ENCODE measurements around the gene FRS3.

Gene FRS3

GRCh38 chr6:41730531-41731436, 48.9 kb downstream of the FRS3 start:
- Histone ChIP-seq H3K4me1 (peaks cover 82% of the 10 kb centered on the region), H4K20me1 (peaks cover 45% of the 10 kb centered on the region), H3K9me3 (no peaks in the 10 kb centered on the region), H3K4me3 (peak overlapping the region; percentile 90), H3K9ac (peak overlapping the region; percentile 88), H3K4me2 (peak overlapping the region; percentile 100), H3K27ac (peak overlapping the region; percentile 74), H3K27me3 (no peaks in the 10 kb centered on the region), H3K36me3 (no peaks in the 10 kb centered on the region)
- TF ChIP-seq Cebpa-rat (IDR thresholded peaks at IDR 0.05), result no peak

- Histone ChIP-seq H4K20me1 (peaks cover 53% of the 10 kb centered on the region), H3K4me1 (peaks cover 92% of the 10 kb centered on the region), H3K27me3 (no peaks in the 10 kb centered on the region), H3K4me2 (peak overlapping the region; percentile 100), H3K27ac (peak overlapping the region; percentile 75), H3K36me3 (no peaks in the 10 kb centered on the region), H3K9me3 (no peaks in the 10 kb centered on the region), H3K9ac (peak overlapping the region; percentile 46; the same call in 1 of the 2 replicates), H3K4me3 (no peak overlapping the region)
- no peak for TF ChIP-seq Cebpa-rat (IDR thresholded peaks at IDR 0.05)
These were observed 50.1 kb downstream of the FRS3 start for GRCh38 chr6:41729624-41730023.

- Histone ChIP-seq H3K4me3 (no peak overlapping the region), H3K27ac (peak overlapping the region; percentile 75), H4K20me1 (peaks cover 57% of the 10 kb centered on the region), H3K9me3 (no peaks in the 10 kb centered on the region), H3K4me2 (peak overlapping the region; percentile 100), H3K27me3 (no peaks in the 10 kb centered on the region), H3K9ac (peak overlapping the region; percentile 58; the same call in 1 of the 2 replicates), H3K36me3 (no peaks in the 10 kb centered on the region), H3K4me1 (peaks cover 98% of the 10 kb centered on the region)
- no peak for TF ChIP-seq Cebpa-rat (IDR thresholded peaks at IDR 0.05)
These were observed 50.7 kb downstream of the FRS3 start for GRCh38 chr6:41728954-41729353.

GRCh38 chr6:41728073-41728936, 51.4 kb downstream of the FRS3 start:
- H3K36me3 ChIP-seq, result no peaks in the 10 kb centered on the region
- no peaks in the 10 kb centered on the region for H3K9me3 ChIP-seq
- no peak overlapping the region for H3K4me3 ChIP-seq
- peak overlapping the region; percentile 100 for H3K4me2 ChIP-seq
- no peak for TF ChIP-seq Cebpa-rat (IDR thresholded peaks at IDR 0.05)
- peak overlapping the region; percentile 58 for H3K9ac ChIP-seq
- peak overlapping the region; percentile 75 for H3K27ac ChIP-seq
- H3K27me3 ChIP-seq, result no peaks in the 10 kb centered on the region
- peaks cover 100% of the 10 kb centered on the region for H3K4me1 ChIP-seq
- peaks cover 57% of the 10 kb centered on the region for H4K20me1 ChIP-seq

- peaks cover 100% of the 10 kb centered on the region for H3K4me1 ChIP-seq
- H3K4me2 ChIP-seq, result peak overlapping the region; percentile 100
- TF ChIP-seq Cebpa-rat (IDR thresholded peaks at IDR 0.05), result no peak
- H4K20me1 ChIP-seq, result peaks cover 63% of the 10 kb centered on the region
- H3K27me3 ChIP-seq, result no peaks in the 10 kb centered on the region
- H3K4me3 ChIP-seq, result no peak overlapping the region
- H3K9ac ChIP-seq, result peak overlapping the region; percentile 58
- H3K27ac ChIP-seq, result peak overlapping the region; percentile 75
- H3K36me3 ChIP-seq, result no peaks in the 10 kb centered on the region
- H3K9me3 ChIP-seq, result no peaks in the 10 kb centered on the region
These were observed 52.0 kb downstream of the FRS3 start for GRCh38 chr6:41727705-41728072.

GRCh38 chr6:41726876-41727275, 52.8 kb downstream of the FRS3 start:
- peak overlapping the region; percentile 75 for H3K27ac ChIP-seq
- no peak overlapping the region for H3K4me3 ChIP-seq

GRCh38 chr6:41724586-41725501, 54.9 kb downstream of the FRS3 start:
- Histone ChIP-seq H3K4me1 (peaks cover 100% of the 10 kb centered on the region), H3K9ac (peak overlapping the region; percentile 71), H3K27ac (peak overlapping the region; percentile 89), H3K27me3 (no peaks in the 10 kb centered on the region), H3K4me3 (peak overlapping the region; percentile 57), H3K36me3 (peaks cover 4% of the 10 kb centered on the region; the same call in 1 of the 2 replicates), H3K4me2 (peak overlapping the region; percentile 100), H4K20me1 (peaks cover 63% of the 10 kb centered on the region), H3K9me3 (no peaks in the 10 kb centered on the region)
- no peak for TF ChIP-seq Cebpa-rat (IDR thresholded peaks at IDR 0.05)

More at GRCh38 chr6:41726876-41727275, 52.8 kb downstream of the FRS3 start:
- Histone ChIP-seq H3K9ac (peak overlapping the region; percentile 58; the same call in 1 of the 2 replicates), H3K9me3 (no peaks in the 10 kb centered on the region), H4K20me1 (peaks cover 70% of the 10 kb centered on the region), H3K27me3 (no peaks in the 10 kb centered on the region), H3K36me3 (no peaks in the 10 kb centered on the region), H3K4me2 (peak overlapping the region; percentile 100), H3K4me1 (peaks cover 100% of the 10 kb centered on the region)
- TF ChIP-seq Cebpa-rat (IDR thresholded peaks at IDR 0.05), result no peak

- TF ChIP-seq Cebpa-rat (IDR thresholded peaks at IDR 0.05), result no peak
- Histone ChIP-seq H3K4me2 (peak overlapping the region; percentile 100), H3K36me3 (peaks cover 8% of the 10 kb centered on the region; the same call in 1 of the 2 replicates), H3K27ac (peak overlapping the region; percentile 89), H3K9ac (peak overlapping the region; percentile 71), H4K20me1 (peaks cover 62% of the 10 kb centered on the region; the same call in 1 of the 2 replicates), H3K4me1 (peaks cover 100% of the 10 kb centered on the region), H3K4me3 (peak overlapping the region; percentile 57), H3K27me3 (no peaks in the 10 kb centered on the region), H3K9me3 (no peaks in the 10 kb centered on the region)
These were observed 55.5 kb downstream of the FRS3 start for GRCh38 chr6:41724228-41724580.
